ENCODE measurements around the gene MORN2. TPM values are rescaled to one million over a fixed set of nuclear protein-coding genes. Genes with fewer than 3 reads are reported as not detected.

The MORN2 gene
- total and polyA plus RNA-seq, 2 of the 4 experiments (the other 2 are of a cell fraction), result 13.1 to 16.5 TPM

DNA sequence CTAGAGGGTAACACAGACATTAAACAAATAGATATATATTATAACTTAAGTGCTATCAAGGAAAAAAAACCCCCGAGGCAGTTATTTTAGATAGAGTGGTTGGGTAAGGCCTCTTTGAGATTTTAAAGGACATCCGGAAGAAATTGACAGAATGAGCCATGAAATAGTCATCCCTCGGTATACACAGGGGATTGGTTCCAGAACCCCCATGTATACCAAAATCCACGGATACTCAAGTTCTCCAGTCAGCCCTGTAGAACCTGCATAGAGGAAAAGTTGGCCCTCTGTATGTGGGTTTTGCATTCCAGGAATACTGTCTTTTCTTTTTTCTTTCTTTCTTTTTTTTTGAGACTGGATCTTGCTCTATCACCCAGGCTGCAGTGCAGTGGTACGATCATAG is 2.0 kb upstream of the MORN2 start:
- Histone ChIP-seq H3K4me3 (ENCODE audit: insufficient read depth, low read depth, low read length) (no peak overlapping the region), H3K14ac (replicated peaks; ENCODE audit: low read depth, low read length) (no peak overlapping the region), H4K8ac (ENCODE audit: low read depth in 2 of 2, low read length in 2 of 2) (no peak overlapping the region), H3K4me2 (ENCODE audit: low read depth, low read length) (no peak overlapping the region), H3K9ac (ENCODE audit: low read depth, low read length) (no peak overlapping the region), H4K91ac (ENCODE audit: insufficient read depth, low read depth, low read length) (no peak overlapping the region), H4K5ac (ENCODE audit: low read depth, low read length) (no peak overlapping the region), H2BK15ac (ENCODE audit: low read depth, low read length) (no peak overlapping the region), H3K4ac (ENCODE audit: low read depth, low read length) (no peak overlapping the region), H2BK5ac (ENCODE audit: low read depth, low read length, poor library complexity, severe bottlenecking) (no peak overlapping the region), H2AK5ac (ENCODE audit: low read depth, low read length) (no peak overlapping the region), H4K20me1 (ENCODE audit: insufficient read depth, low read length) (no peaks in the 10 kb centered on the region), H3K23ac (ENCODE audit: low read depth, low read length) (no peak overlapping the region), H3K9me1 (ENCODE audit: insufficient read depth, low read length) (0 out of 2 replicates have a peak, but pooled peaks cover 3% of the 10 kb centered on the region), H2AK9ac (replicated peaks; ENCODE audit: low read depth, low read length, poor library complexity) (no peak overlapping the region), H3K36me3 (ENCODE audit: control insufficient read depth, insufficient read depth, low read length) (no peaks in the 10 kb centered on the region), H3K27me3 (ENCODE audit: control insufficient read depth, insufficient read depth, low read length) (no peaks in the 10 kb centered on the region), H2AFZ (replicated peaks; ENCODE audit: low read length, poor library complexity) (no peak overlapping the region), H3K18ac (ENCODE audit: low read depth, low read length) (no peak overlapping the region), H3K56ac (ENCODE audit: extremely low read depth, insufficient read depth, low read length) (no peak overlapping the region), H2BK20ac (ENCODE audit: low read depth, low read length) (no peak overlapping the region), H2BK120ac (ENCODE audit: low read depth, low read length) (no peak overlapping the region), H3K27ac (ENCODE audit: insufficient read depth, low read length) (no peak overlapping the region), H3K9me3 (ENCODE audit: control insufficient read depth, insufficient read depth, low read length) (no peaks in the 10 kb centered on the region), H3K79me1 (ENCODE audit: low read depth in 1 of 2, low read length in 2 of 2) (peaks cover 16 to 37% of the 10 kb centered on the region in 2 experiments), H3K4me1 (ENCODE audit: control insufficient read depth, insufficient read depth, low read length) (no peaks in the 10 kb centered on the region)
- POLR2A ChIA-PET (ENCODE audit: unreplicated experiment), result no interaction called here
- intact Hi-C loops (cut with micrococcal nuclease) (loop anchor here (10.0 kb wide), 1 partner anchor 121 kb away; no protein-coding TSS in a partner anchor), dilution Hi-C loops (cut with HindIII; ENCODE audit: low sequenced_read_pairs, unreplicated experiment) (no loop called here), in situ Hi-C loops (cut with MboI; ENCODE audit: low sequenced_read_pairs) (no loop called here)
- no peak for DNase-seq
- no peak for ATAC-seq (ENCODE audit: low read depth)
- no CpG with 5 or more reads among the region's 5 CpGs for WGBS, 2 experiments (ENCODE audit: extremely low coverage in 2 of 2, insufficient read length in 1 of 2)
- TF ChIP-seq CHD1 (IDR thresholded peaks at IDR 0.05; ENCODE audit: low read depth, low read length) (no peak), NFE2L2 (IDR thresholded peaks at IDR 0.05; ENCODE audit: low read depth, low read length) (no peak)
- BruUV-seq (replicated peaks), result no TSS peak
- CTCF ChIA-PET, result no interaction called here

Measured in IMR-90 (cell line).